Fibroblast of peridontal ligament (primary cell): Measurements from ENCODE around the gene KLHL6.

Experiments used
- DNase-seq: peaks from one replicate; pipeline ENCODE4 v3.0.0-alpha.2; 2010; ENCODE audit errors: extremely low read depth

The KLHL6 gene

GRCh38 chr3:183506674-183507320 is 48.7 kb downstream of the KLHL6 start:
- no peak for DNase-seq

DNA sequence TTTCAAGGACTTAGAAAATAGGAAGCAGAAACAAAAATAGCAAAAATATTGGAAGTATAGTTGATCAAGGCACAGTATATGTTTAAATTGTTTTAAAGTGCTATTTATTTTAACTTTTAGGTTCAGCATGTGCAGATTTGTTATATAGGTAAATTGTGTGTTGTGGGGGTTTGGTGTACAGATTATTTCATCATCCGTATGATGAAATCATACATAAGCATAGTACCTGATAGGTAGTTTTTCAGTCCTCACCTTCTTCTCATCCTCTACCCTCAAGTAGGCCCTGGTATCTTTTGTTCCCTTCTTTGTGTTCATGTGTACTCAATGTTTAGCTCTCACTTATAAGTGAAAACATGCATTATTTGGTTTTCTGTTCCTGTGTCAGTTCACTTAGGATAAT is 50.9 kb downstream of the KLHL6 start:
- DNase-seq = no peak

GRCh38 chr3:183503746-183504145 is 51.8 kb downstream of the KLHL6 start:
- no peak for DNase-seq

DNA sequence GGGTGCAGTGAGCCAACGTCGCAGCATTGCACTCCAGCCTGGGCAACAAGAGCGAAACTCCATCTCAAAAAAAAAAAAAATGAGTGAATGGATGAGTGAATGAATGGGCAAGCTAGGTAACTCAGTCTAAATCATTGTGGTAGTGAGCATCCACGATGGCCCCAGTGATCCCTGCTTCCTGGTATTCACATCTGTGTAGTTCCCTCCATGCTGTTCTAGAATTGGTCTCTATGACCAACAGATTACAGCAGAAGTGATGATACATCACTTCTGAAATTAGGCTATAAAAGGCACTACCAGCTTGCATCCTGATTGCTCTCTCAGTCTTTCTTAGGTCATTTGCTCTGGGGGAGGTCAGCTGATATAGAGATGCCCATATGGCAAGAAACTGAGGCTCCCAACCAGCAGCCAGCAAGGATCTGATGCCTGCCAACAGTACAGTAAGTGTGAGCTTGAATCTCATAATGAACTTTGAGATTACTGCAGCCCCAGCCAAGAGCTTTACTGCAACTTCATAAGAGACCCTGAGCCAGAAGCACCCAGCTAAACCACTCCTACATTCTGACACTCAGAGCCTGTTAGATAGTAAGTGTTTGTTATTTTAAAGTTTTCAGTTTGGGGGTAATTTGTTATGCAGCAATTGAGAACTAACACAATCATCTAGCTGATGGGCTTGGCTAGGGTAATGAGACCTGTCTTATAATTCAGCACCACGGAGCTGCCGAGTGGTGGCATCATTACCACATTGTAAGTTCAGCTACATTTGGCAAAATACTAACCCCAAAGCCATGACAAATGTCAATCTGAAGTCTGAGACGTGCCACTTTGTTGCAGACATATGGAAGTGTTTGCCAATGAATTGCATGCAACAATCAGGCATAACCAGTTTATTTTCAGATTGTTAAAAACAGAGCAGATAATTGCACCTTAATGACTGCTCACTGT is 53.0 kb downstream of the KLHL6 start:
- peak; percentile 27 for DNase-seq

DNA sequence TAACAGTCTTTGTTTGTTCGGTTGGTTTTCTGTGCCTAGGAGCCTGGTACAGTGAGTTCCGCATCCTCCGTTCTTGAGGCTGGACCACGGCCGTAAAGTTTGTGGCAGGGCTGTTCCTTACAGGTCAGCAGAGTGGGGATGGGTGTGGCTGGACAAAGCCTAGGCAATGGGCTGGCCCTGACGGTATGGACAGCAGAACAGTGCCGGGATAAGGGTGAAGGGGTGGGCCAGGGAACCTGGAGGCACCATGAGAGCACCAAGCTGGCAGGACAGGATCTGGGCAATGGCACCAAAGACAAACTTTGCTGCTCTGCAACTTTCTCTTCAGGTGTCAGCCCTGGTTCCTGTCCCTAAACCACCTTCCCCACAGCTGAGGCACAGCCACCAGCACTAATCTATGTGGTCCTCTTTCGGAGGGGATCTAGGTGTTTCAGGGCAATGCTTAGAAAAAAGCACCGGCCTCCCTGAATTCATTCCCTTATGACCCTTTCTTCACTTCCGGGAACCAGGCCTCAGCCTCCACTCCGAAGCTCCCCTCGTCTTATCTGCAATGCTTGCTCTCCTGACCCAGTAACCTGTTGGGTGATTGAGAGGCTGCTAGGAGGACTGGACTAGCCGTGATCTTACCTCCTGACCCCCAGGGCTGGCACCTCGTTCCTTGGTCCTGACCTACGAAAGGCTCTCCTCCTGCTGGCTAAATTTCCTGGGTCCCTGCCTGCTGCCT is 54.4 kb downstream of the KLHL6 start:
- no peak for DNase-seq

DNA sequence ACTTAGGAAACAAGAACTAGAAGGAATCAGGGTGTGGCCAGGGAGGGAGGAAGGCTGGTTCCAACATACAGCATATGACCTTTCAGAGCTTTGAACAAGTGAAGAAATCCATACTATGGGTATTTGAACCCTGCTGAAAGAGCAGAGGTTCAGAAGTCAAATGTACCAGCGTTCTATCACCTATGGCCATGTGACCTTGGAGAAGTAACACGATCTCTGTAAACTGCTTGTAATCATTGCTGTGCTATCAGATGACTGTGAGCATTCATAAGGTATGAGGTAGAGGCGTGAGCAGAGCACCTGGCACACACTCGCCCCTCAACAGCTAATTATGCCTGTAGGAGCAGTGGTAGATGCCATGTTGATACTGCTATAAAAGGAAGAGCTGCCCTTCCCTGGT is 55.2 kb downstream of the KLHL6 start:
- no peak for DNase-seq

DNA sequence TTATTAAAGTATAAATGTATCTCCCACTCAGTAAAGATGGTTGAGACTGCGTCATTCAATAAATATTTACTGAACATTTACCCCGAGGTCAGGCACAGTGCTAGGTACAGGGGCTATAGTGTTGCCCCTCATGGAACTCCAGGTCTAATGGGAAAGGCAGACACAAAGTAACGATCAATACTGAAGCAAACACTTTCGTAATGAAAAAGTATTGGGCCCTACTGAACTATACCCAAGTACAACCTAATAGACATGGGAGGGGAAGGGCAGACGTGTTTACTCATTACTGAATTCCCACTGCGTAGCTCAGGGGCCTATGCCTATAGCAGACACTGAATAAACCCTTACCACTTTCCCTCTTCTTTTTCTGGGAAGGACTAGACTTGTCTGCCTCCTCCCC is 56.9 kb downstream of the KLHL6 start:
- no peak for DNase-seq

GRCh38 chr3:183497313-183497712 is 58.2 kb downstream of the KLHL6 start:
- DNase-seq = no peak

DNA sequence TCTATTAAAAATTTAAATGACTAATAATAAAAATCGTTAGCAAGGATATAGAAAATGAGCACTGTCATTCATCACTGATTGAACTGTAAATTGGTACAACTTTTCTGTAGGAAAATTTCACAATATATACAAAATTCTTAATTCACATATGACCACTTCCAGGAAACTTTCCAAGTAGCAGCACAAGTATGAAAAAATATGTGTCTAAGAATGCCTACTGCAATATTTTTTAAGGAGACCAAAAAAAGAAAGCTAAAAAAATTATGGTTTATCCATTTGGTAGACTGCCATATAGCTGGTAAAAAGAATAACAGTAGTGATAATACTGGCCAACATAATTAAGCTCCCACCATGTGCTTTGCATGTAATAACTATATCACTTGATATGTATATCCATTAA is 59.2 kb downstream of the KLHL6 start:
- DNase-seq = peak; percentile 12

- DNase-seq = no peak
These were observed 61.2 kb downstream of the KLHL6 start for GRCh38 chr3:183494341-183494740.

DNA sequence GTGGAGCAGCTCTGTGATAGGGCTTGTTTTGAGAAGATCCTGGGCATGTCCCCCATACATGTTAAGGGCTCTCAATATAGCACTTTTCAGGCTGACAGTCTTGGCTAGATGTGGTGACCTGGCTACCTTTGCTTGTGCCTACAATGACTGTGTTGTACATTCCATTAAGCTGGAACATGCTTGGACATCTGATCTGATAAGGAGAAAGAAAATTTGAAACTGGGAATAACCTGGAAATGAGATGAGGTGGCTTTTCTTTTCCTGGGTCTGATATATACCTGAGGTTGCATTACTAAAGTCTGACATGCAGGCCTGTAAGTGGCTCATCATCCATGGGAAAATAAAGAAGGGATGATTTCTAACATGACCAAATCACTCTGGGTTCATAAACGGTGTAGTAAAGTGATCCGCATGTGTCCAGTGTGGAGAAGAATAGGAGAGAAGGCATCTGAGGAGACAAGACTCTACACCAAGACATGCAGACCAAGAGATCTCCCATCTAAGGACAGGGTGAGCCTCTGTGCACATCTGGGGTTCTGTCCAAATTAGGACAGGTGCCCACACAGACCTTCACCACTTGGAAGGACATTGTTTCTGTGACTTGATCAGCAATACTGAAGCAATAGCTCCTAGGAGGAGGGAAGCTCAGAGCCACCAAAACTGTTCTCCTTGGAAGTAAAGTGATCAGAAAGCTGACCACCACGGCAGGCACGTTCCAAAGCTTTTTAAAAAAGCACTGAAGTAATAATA is 62.0 kb downstream of the KLHL6 start:
- no peak for DNase-seq

- no peak for DNase-seq
These were observed 62.7 kb downstream of the KLHL6 start for GRCh38 chr3:183492849-183493179.

DNA sequence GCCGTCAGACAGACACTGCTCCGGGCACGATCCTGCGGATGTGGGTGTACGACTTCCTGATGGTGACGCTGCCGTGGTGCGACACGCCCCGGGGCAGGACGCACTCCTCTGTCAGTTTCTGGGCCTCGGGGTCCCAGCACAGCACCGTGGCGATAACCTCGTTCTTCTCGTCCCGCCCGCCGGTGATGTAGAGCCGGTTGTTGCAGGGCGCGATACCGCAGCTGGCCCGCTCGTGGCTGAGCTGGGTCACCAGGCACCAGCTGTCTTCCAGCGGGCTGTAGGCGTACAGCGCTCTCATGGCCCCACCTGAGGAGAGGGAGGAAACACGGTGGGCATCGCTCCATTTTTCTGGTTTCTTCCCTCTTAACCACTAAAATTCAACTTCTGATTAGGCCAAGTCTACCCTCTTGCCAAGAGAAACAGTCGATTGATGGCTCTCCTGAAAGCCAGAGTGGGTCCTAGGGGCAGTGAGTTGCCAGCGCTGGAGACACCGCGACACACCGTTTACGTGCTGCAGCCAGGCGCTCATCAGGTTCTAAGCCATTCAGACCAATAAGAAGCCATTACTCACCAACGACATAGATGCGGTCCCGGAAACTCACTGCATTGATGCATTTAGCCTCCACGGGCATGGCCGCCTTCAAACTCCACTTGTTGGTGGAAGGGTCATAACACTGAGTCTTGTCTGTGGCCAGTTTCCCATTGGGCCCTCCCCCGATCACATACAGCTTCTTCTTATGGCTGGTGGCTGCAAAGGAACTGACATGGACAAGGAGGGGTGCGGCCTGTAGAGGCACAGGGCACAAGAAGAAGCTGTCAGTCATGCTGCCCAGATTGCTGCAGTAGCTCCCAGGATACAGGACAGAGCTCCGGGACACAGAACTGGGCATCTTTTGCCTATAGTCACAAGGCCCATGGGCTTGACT is 63.3 kb downstream of the KLHL6 start:
- DNase-seq = no peak

DNA sequence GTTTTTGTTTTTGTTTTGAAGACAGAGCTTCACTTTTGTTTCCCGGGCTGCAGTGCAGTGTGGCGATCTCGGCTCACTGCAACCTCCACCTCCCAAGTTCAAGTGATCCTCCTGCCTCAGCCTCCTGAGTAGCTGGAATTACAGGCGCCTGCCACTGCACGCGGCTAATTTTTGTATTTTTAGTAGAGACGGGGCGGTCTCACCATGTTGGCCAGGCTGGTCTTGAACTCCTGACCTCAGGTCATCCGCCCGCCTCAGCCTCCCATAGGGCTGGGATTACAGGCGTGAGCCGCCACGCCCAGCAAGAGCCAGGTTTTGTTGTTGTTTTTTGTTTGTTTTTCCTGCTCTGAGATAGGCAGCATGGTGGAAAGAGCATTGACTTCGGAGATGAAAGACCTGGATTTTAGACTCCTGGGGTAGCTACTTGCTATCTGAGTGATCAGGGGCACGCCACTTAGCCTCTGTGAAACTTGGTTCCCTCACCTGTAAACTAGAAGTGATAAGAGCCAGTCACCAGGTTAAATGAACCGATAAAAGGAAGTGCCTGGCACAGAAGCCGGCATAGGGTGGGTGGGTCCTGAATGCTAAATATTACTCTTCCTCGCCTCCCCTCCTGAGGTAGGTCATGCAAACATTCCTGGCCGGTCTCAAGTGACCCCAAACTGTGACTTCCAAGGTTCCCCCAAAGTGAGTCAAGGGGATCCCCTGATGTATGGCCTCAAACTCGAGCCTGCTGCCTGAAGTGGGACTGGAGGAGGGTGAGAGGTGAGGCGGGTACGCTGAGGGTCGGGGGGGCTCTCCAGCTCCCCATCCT is 64.2 kb downstream of the KLHL6 start:
- no peak for DNase-seq

DNA sequence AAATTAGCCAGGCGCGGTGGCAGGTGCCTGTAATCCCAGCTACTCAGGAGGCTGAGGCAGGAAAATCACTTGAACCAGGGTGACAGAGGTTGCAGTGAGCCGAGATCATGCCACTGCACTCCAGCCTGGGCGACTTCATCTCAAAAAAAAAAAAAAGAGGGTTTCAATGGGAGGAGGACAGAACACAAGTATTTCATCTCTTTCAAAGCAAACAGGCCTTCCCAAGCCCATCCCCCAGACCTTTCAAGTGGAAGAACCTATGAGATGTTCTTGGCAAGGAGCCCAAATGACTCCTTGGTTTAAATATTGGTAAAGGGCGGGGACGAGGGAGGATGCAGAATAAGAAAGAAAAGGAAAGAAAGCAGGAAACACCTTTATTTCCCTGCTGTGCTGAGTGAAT is 64.9 kb downstream of the KLHL6 start:
- no peak for DNase-seq

DNA sequence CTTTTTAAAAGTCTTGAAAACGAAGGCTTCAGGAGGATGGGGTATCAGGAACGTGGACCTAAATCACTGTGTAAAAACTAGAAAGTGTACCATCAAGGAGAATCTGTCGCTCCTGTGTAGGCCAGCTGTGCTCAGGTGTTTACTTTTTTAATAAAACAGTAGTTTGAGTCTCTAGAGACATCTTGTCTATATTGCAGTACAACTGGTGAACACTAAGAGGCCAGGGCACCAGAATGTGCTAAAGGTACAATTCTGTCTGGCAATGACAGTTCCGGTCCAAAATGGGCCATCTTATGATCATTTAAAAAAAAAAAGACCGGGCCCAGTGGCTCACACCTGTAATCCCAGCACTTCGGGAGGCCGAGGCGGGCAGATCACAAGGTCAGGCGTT is 65.3 kb downstream of the KLHL6 start:
- DNase-seq = no peak

DNA sequence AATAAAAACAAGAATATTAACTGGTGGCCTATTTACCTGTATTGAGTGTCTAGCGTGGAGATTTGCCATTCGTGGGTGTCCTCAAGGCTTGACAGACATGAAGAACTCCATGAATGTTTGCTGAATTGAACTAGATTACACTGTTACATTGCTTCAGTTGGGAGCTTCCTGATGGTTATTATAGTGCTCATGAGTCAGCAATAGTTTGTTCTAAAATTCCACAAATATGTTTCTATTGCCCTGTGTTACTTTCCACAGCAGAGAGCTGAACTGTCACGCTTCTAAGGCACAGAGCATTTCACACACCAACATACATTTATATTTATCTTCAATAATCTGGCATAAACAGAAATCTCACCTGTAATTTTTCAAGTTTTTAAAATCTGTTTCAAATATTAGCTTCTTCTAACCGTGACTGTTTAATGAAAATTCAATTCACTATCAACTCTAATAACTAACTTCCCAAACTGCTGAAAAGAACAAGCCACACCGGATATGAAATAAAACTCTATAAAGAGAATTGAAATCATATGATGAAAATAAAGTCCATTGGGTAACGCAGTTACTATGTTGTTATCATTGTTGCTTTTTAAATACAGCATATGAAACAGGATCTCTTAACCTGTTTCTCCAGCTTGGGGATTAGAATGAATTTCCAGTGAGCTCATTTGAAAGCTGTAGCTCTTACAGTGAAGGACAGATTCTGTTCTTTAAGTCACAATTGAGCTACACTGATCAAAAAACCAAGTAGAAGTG is 65.9 kb downstream of the KLHL6 start:
- DNase-seq = peak; percentile 56

- no peak for DNase-seq
These were observed 67.2 kb downstream of the KLHL6 start for GRCh38 chr3:183488343-183488742.

DNA sequence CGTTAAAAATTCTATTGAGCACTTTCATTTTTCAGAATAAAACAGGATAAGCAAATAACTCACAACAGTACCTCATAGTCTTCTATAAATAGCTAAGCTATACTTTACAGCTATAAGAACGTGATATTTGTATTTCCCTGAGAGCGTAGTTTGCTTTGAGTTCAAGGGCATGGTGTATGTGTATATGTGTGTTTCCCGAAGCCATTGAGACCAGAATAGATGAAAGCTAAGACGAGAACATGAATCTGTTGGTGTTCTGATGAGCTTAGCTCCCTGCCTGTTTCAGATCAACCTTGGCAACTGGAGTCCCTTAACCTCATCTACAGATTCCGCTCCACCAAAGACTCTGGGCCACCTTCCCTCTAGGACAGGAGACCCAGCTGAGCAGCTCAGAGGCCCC is 67.6 kb downstream of the KLHL6 start:
- DNase-seq = no peak
